Amygdala (tissue), 56 donors: ENCODE results near the gene UBA7.
A peak's percentile ranks its signal among the peaks of the same experiment; 100 is the strongest.
"Not testable (repeated sequence)": the region's sequence is repeated elsewhere in the genome, so short reads cannot be mapped to it uniquely, and the experiment has no call there.

ENCODE experiments used
- DNase-seq, 56 donors: peaks; one replicate each; lab custom pipeline; 2025; lab: John Stamatoyannopoulos, UW

The UBA7 gene, protein sequence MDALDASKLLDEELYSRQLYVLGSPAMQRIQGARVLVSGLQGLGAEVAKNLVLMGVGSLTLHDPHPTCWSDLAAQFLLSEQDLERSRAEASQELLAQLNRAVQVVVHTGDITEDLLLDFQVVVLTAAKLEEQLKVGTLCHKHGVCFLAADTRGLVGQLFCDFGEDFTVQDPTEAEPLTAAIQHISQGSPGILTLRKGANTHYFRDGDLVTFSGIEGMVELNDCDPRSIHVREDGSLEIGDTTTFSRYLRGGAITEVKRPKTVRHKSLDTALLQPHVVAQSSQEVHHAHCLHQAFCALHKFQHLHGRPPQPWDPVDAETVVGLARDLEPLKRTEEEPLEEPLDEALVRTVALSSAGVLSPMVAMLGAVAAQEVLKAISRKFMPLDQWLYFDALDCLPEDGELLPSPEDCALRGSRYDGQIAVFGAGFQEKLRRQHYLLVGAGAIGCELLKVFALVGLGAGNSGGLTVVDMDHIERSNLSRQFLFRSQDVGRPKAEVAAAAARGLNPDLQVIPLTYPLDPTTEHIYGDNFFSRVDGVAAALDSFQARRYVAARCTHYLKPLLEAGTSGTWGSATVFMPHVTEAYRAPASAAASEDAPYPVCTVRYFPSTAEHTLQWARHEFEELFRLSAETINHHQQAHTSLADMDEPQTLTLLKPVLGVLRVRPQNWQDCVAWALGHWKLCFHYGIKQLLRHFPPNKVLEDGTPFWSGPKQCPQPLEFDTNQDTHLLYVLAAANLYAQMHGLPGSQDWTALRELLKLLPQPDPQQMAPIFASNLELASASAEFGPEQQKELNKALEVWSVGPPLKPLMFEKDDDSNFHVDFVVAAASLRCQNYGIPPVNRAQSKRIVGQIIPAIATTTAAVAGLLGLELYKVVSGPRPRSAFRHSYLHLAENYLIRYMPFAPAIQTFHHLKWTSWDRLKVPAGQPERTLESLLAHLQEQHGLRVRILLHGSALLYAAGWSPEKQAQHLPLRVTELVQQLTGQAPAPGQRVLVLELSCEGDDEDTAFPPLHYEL

DNA sequence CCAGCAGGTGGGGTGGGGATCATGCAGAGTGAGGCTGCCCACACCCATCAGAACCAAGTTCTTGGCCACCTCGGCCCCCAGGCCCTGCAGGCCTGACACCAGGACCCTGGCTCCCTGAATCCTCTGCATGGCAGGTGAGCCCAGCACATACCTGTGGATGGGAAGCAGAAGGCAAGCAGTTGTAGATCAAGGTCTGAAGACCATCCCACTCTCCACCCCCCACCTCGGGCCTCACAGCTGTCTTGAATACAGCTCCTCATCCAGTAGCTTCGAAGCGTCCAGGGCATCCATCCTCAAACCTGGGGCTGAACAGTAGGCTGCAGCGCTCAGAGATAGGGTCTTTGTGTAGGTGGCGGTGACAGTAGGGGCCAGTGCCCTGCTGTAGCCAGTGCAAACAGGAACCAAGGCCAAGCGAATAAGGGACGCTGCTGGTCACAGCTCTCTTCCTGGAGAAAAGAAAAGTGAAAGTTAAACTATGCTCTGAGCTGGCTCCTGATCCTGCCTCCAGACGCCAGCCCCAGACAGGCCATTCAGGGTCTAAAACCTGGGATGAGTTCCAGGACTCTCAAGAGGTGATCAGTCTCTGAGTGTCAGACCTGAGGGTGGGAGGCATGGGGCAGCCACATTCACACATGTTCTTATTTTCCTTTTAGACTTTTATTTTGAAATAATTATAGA is at the start of gene UBA7:
Gene UBA7, minus strand, starts transcription at position 457 of the 678 bp plus-strand sequence. Its CDS starts 166 bp downstream, at position 291.
- peak in 12 of 56 donors; percentile 3 to 52 (median 21) for DNase-seq

DNA sequence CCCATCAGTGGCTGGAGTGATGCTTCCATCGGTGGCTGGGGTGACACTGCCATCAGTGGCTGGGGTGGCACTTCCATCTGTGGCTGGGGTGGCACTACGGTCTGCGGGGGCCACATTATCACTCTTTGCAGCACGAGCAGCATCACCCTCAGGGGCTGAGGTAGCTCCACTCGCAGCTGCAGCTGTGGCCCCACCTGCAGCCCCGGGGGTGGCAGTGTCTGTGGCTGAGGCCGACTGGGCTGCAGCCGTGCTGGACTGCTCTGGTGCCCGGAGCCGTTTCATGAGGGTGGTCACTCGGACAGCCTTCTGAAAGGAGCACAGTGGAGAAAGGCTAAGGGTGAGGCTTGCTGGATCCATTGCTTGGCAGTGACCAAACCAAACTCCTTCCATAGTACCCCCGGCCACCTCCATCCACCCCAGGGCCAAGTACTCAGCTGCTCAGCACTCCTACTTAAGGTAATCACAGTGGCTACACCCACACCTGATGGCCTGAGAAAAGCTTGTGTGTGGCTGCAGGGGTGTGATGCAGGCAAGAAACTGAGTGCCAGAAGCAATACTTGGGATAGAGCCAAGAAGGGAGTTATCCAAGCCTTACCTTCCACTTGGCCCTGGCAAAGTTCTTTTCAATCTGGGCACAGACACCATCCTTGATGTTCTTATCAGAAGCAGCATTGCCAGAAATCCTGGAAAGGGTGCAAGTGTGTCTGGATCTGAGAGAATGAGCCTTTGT is 46.0 kb upstream of the UBA7 start:
- DNase-seq: no peak

DNA sequence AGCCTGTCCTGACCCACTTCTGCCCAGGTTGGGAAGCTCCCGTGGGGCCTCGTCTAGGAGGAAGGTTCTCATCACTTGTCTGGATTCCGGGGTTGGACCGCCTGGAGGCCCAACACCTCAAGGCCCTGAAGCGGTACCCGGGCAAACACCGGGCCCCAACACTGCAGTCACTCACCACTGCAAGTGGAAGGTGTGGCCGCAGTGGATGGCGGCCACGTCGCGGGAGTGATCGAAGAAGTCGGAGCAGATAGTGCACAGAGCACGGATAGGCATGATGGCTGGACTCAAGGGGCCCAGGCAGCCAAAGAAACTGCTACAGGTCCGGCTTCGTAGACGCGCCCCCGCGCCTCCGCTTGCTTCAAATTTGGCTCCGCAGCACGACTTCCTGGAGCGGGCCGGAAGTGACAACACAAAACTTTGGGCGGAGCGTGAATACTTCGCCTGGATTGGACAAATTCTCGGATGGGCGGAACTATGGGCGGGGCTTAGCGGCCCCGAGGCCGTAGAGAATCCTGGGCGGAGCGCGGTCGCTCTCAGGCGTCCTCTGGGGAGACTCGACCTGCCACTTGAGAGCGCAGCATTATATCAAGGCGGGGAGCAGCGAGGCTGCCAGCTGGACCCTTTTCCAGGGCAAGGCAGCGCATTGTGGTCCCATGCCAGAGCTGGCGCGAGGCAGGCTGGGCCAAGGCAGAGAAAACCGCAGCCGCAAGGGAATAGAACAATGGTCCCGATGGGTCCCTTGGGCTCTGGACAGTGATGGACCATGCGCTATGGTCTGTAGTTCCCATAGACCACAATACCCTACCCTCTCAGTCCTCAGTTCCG is 42.6 kb upstream of the UBA7 start, which contains the start of gene TRAIP:
Gene TRAIP, minus strand, starts transcription at position 384 of the 825 bp plus-strand sequence. Its CDS starts 111 bp downstream, at position 273.
- DNase-seq: peak; percentile 45 to 95 (median 87)

DNA sequence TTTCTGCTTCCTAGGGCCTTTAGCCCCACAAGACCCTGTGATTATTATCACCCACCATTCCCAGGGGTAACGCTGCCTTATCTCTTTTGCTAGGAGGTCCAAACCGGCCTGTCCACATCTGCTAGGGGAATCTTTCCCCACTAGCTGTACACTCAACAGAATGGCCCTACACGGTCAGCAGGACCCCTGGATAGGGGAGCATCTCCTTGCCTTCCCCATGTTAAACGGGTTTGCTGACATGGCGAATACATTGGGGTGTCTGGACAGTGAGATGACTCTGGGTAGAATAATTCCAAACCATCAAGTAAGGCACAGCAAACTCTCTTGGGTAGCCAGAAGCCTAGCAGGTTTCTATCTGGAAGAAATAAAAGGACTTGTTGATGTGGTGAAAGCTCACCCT is 41.9 kb upstream of the UBA7 start:
- DNase-seq: no peak

DNA sequence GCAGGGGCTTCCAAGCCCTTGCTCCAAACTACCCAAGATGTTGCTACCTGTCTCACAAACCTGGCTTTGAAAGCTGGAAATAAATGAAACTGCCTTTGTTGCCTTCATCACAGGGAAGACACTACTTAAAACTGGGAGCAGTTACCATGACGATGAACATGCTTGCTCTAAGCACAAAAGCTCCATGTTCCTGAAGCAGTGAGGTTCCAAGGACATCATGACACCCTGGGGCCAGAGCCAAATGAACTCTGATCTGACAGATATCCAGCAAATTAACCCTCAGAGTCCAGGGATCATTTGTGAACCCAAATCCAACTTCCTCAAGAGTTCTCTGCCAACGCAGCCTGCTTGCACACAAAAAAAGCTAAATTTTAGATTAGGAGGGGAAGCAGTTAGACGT is 31.9 kb upstream of the UBA7 start:
- no peak for DNase-seq

DNA sequence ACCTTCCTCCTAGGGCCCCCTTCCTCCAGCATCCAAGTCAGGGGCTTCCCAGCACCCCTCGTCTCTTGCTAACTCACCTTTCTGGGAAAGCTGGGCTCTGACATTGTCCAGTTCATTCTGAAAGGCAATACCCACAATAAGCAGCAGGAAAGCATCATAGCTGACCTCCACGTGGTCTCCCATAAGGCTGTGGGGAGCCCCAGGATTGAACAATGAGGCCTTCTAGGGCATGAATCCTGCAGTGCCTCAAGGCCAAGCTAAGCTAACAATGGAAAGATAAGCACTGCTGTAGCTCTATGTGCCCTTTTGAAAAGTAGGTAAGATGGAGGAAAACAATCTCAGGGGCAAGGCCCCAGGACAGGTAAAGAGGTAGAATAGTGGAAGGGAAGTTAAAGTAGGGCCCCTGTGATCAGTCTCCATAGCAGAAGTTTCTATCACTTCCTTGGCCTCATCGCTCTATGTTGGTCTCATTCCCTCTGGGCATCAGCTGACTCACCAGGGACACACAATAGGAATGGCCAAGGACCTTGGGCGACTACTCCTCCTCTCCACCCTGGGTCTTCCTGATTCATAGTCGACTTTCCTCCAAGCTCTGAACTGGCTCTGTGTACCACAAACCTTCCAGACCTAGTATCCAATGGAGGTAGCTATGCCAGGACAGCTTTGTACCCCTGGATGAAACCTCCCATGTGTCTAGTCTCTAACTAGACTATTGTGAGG is 30.9 kb upstream of the UBA7 start:
- no peak for DNase-seq

DNA sequence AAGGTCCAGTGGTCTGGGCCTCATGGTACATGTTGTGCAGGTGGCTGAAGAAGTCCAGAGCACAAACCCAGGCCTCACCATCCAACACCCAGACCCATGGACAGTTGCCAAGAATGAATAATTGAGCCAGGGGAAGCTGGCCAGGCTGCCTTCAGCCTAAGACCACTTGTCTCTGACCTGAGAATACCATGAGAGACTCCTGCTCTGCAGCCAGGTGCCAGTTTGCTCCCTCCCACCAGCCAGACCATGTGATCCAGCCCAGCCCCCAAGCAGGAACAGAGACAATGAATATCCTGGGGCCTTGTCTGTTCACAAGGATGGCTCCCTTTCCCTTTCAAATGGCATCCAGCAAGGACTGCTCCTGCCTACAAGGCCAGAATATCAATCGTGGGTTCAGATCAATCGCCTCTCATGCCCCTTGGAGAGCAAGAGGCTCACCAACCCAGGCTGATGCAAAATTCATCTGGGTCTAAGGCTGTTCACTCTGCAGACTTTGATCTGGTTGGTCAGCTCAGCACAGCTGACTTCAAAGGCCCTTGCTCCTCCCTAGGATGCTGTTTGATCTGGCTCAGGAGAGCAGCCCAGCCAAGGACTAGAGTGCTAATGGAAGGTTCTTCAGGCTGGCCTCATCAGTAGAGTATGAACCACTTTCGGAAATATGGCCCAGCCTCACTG is 29.2 kb upstream of the UBA7 start:
- no peak for DNase-seq

DNA sequence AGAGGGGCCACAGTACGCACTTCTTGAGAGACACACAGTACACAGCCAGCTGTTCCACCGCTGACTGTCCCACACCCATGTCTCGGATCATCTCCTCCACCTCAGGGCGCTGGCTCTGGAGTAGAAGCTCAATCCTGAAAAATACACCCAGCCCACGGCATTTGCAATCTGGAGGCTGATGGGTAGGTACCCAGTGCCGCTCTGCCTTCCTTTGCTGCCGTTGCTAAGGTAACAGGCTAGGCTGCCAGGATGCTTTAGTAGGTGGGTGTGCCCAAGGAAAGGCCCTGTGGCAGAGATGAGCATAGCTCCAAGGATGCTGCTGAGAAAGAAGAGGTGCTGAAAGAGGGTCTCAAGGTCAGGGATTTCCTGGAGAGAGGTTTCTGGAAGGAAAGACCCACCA is 28.1 kb upstream of the UBA7 start:
- DNase-seq: peak in 35 of 56 donors; percentile 7 to 73 (median 39)

DNA sequence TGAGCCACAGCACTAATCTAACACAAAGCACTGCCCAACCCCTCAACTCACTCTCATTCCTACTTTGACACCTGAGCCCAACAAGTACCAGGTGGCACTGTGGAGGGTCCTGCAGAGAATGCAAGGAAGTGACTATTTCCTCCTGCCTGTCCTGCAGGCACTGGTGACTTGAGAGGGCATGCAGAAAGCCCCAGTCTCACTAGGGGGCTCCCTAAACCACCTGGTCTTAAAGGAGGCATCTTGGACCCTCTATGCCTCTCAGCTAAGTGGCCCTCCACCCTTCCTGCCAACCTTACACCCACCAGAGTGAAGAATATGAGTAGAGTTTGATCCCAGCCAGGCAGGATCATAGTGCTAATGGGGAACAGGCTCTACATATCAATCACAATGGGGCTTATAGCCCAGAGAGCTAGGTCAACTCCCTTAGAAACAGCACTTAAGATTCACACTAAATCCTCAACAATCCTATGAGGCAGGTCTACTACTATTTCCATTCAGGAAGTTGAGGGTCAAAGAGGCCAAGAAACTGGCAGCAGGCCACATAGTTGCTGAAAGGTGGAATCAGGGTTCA is 27.5 kb upstream of the UBA7 start:
- no peak for DNase-seq

DNA sequence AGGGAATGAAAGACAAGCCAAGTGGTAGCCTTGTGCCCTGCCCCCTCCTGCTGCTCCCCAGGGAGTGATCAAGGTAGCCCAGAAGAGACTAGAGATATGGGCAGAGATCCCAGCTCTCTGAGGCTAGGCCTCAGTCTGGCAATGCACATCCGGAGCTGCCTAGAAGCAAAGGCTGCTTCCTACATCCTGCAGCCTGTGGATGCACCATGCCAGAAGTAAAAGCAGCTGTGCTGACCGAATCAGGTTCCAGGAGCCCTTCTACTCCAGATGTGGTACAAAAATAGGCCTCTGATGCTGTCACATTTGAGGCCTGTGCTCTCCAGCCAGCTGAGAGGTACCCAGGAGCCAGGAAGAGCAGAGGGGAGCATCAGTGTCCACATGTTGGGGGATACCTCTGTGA is 26.6 kb upstream of the UBA7 start:
- DNase-seq: peak in 1 of 56 donors; percentile 6

DNA sequence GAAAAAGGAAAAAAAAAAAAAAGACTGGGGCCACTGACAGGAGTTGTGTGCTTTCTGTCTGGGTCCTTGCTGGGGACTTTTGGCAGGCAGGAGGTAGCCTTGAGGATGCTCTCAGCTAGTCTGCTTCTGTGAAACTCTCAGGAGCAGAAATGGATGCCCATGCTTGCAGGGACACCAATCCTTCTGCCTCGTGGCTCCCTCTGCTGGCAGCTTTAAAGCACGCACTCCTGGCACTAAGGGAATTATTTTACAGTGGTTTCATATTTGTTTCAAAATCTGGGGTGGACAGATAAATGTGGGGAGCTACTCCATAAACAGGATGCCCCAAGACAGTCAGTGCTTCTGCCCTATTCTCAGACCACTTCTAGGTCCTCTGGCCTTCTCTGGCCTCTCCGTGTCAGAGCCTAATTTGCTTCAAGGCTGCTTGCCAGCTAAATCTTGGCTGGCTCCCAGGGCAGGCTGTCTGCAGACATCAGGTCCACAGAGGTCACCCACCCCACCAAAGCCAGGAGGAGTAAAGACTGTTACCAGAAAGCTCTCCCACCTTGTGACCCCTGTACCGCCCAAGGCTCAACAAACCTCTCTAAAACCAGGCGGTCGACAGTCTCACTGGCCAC is 25.5 kb upstream of the UBA7 start:
- DNase-seq: peak in 52 of 56 donors; percentile 11 to 86 (median 56)

DNA sequence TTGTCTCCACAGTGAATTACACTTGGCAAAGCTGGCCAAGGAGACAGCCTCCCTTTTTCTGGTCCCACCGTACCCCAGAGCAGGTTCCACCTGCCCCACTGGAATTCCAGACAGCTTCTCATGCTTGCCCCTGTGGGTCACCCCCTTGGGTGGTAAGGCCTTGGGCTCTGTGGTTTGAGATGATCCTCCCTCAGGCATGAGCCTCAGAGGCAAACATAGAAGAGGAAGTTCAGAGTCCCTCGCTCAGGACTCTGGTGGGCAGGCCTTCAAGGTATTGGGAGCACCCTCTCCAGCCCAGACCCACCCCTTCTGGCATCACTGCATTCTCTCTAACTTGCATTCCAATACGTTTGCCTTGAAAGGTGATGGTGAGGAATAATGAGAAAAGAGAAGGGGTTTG is 17.6 kb upstream of the UBA7 start:
- DNase-seq: no peak

DNA sequence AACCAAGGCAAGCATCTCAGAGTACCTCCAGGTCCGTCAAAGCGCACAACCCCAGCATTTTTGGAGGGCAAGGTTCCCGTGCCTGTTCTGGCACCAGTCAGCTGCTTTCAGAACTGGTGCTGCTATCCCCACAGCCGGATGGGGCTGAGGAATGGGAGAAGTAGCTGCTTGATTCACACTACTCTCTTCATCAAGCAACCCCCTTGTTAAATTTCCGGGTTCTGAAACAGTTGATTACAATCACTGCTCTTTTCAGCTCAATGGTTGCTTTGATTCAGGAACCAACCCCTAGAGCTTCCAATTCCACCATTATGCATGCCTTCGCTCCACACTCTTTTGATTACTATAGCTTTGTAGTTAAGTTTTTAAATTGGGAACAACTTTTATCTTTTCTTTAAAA is 12.3 kb upstream of the UBA7 start:
- DNase-seq: no peak

DNA sequence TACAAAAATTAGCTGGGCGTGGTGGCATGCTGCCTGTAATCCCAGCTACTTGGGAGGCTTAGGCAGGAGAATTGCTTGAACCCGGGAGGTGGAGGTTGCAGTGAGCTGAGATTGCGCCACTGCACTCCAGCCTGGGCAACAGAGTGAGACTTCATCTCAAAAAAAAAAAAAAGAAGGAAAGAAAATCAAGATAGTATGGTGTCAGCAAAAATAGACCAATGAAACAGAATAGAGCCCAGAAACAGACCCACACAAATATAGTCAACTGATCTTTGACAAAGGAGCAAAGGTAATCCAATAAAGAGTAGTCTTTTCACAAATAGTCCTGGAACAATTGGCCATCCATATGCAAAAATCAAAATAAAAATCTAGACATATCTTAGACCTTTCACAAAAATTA is 9.4 kb upstream of the UBA7 start:
- not testable (repeated sequence) for DNase-seq

DNA sequence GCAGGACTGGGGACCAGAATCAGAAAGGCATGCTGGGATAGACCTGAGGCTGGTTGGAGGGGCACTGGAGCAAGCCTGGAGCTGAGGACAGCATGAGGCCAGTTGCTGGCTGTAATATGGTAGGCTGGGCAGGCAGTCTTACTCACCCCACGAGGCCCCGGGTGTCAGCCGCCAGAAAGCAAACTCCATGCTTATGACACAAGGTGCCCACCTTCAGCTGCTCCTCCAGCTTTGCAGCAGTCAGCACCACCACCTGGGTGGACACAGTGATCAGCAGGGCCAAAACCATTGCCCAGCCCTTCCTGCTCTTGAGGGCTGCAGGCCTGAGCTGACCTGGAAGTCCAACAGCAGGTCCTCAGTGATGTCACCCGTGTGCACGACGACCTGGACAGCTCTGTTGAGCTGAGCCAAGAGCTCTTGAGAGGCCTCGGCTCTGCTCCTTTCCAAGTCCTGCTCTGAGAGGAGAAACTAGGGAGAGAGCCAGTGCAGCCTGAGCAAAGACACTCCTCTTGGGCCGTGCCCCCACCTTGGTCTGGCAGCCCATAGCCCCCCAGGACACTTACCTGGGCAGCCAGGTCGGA is 747 bp downstream of the UBA7 start:
- DNase-seq: no peak

DNA sequence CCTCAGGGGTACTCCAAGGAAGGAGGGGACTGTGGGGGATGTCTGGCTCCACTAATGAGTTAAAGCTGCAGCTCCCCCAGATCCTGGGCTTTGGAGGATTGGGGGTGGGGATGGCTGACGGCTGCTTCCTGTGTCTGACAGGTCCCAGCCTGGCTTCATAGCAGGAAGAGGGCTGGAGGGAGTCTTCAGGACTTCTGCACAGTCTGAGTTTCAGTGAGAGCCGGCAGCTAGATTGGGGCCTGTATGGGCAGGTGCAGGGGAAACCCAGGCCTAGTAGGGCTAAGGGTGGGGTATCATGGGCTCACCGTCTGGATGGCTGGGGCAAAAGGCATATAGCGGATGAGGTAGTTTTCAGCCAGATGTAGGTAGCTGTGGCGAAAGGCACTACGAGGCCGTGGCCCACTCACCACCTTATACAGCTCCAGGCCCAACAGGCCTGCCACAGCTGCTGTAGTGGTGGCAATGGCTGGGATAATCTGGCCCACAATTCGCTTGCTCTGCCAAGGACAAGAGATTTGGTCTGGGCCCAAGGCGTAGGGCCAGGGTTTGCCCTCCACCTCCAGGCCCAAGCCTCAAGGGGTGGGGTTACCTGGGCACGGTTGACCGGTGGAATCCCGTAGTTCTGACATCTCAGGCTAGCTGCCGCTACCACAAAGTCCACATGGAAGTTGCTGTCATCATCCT is 6.2 kb downstream of the UBA7 start:
- no peak for DNase-seq
